Right ventricle myocardium inferior (tissue), 1 donor: Measurements from ENCODE around the gene DNASE1L3. TPM values are rescaled to one million over a fixed set of nuclear protein-coding genes. Genes with fewer than 3 reads are reported as not detected.
A peak's percentile ranks its signal among the peaks of the same experiment; 100 is the strongest.
"Not testable (repeated sequence)": the region's sequence is repeated elsewhere in the genome, so short reads cannot be mapped to it uniquely, and the experiment has no call there.

Experiments used
- ATAC-seq: fragments of 200-7000 bp; cut with Tn5 transposase; one replicate; pipeline ENCODE4 v1.9.1; 2020; ENCODE audit warnings: mild to moderate bottlenecking, moderate library complexity
- DNase-seq: peaks from one replicate; pipeline ENCODE4 v3.0.0; 2021; ENCODE audit errors: missing footprints
- intact Hi-C: fragments of 100-400 bp; cut with DNase I; formaldehyde crosslinking; loops from one replicate; pipeline ENCODE4 v1.11.0; 2022
- long read RNA-seq: library from polyadenylated mRNA; unstranded; transcript quantifications from one replicate; pipeline ENCODE4 v2.0.0, GENCODE V29; 2021
- total RNA-seq: library from RNA; stranded (reverse); fragmentation: NEBNext Ultra II Directional; extraction: Animal tissue kit (Norgen Biotek cat#: 25700); gene quantifications from one replicate; pipeline ENCODE4 v1.2.1, GENCODE V29; 2021
- donor health status: DM: no; HTN: yes; CAD: no; lungs with severe emphysema.

DNASE1L3 gene, protein sequence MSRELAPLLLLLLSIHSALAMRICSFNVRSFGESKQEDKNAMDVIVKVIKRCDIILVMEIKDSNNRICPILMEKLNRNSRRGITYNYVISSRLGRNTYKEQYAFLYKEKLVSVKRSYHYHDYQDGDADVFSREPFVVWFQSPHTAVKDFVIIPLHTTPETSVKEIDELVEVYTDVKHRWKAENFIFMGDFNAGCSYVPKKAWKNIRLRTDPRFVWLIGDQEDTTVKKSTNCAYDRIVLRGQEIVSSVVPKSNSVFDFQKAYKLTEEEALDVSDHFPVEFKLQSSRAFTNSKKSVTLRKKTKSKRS
- 2.1 TPM for total RNA-seq
- long read RNA-seq = 0 reads

DNA sequence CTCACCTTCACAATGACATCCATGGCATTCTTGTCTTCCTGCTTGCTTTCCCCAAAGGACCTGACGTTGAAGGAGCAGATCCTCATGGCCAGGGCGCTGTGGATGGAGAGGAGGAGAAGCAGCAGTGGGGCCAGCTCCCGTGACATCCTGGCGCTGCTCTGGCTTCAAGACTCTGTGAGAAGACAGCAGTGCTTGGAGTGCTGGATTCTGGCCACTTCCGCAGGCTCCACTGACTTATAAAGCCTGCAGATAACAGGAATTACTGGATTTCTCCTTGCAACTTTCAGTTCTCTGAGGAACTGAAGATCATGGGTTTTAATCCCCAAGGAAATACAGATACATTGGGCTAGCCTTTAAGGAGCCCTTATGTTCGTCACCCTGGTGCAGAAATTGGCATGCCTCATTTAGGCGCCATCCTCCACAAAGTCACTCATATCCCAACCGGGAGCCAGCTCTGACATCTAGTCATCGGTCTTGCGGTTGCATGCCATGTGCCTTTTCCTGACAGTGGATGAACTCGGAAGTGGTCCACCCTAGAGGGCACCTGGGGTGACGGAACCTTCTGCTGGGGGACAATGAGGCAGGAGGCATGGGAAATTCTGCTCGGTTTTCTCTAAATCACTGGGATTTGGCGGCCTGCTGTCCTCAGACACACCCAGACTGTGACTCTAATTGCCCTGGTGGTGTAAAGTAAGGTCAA is at the start of gene DNASE1L3:
Gene DNASE1L3, minus strand, starts transcription at position 212 of the 700 bp plus-strand sequence. Its CDS starts 66 bp downstream, at position 146.
- intact Hi-C loops = no loop called here
- ATAC-seq = no peak
- DNase-seq = no peak

DNA sequence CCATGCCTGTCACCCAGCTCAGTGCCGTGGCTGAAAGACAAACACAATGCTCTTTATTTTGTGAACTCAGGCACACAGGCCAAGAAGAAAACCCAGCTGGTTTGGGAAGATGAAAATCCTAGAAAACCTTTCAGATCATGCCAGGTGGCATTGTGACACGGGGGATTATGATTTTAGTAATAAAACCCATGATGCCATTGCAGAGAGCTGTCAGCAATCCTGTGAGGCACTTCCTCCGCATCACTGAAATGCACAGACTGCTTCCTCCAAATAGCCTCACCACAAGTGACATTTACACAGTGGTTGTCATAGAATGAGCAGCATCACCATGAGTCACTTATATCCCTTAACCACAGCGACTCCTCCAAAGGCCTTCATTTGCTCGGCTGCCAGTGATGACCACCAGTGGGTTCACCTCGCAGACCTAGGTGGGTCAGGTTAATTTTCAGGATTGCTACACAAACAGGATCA is 49.5 kb upstream of the DNASE1L3 start:
- no peak for ATAC-seq
- DNase-seq = no peak
- intact Hi-C loops = no loop called here

DNA sequence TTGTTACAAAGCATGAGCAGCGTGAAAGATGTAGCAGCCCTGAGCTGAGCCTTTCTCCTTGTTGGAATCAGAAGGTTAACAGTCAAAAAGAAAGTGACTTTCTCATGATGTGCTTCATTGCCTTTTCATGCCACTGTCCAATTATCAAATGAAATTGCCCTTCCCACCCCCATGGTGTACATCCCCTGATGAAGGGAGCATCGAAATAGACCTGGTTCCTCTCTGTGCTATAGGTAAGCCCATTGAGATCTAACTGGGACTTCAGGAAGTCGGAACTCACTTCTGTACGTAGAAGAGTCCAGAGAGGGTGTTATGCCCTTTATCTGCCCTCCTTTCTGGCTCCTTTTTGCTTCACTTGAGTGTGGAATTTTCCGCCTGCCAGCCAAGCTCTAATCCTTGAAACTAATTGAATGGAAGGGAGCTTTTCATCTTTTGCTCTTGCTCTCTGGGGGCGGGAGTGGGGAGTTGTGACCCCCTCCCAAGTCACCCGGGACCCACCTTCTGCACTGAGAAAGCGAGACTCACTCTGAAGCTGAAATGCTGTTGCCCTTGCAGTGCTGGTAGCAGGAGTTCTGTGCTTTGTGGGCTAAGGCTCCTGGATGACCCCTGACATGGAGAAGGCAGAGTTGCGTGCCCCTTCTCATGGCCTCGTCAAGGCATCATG is 47.8 kb upstream of the DNASE1L3 start:
- intact Hi-C loops = no loop called here
- no peak for DNase-seq
- no peak for ATAC-seq

GRCh38 chr3:58256511-58256910 is 45.7 kb upstream of the DNASE1L3 start:
- DNase-seq (no peak), ATAC-seq (no peak)
- intact Hi-C loops = no loop called here

GRCh38 chr3:58256061-58256460 is 45.3 kb upstream of the DNASE1L3 start:
- DNase-seq (no peak), ATAC-seq (no peak)
- intact Hi-C loops = no loop called here

DNA sequence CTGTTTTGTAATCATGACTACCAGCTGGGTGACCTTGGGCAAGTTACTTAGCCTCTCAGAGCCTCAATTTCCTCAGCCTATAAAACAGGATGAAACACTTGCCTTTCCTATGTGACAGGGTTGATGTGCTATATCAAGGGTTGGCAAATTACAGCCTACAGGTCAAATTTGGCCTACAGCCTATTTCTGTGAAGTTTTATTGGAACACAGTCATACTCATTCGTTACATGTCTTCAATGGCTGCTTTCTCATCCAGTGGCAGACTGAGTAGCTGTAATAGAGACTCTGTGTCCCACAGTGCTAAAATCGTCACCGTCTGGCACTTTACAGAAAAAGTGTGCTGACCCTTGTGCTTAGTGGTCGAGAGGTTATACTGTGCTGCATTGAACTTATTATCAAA is 43.4 kb upstream of the DNASE1L3 start:
- intact Hi-C loops = no loop called here
- no peak for DNase-seq
- ATAC-seq = no peak

DNA sequence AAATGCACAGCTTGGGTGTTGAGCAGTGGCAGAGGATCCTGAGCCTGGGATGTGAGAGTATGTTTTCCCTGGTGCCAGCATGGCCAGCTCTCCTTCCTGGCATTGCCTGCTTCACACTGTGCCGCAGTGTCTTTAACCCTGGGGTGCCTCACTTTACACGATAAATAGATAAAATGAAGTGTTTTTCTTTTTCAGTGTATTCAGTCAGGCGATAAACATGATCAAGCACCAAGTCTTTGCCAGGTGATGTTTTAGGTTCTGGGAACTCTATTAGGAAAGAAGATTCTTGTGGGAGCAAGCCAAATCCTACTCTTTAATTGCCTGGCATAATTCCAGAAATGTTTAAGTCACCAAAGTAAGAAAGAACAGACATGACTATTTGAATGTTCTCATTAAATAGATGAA is 40.9 kb upstream of the DNASE1L3 start:
- DNase-seq = no peak
- intact Hi-C loops = no loop called here

GRCh38 chr3:58250093-58250707 is 39.4 kb upstream of the DNASE1L3 start:
- DNase-seq = no peak
- intact Hi-C loops = no loop called here
- no peak for ATAC-seq

More for the DNA sequence above, 40.9 kb upstream of the DNASE1L3 start:
- no peak for ATAC-seq

- intact Hi-C loops = no loop called here
- DNase-seq (no peak), ATAC-seq (no peak)
Measured at GRCh38 chr3:58249358-58250092, 38.8 kb upstream of the DNASE1L3 start.

DNA sequence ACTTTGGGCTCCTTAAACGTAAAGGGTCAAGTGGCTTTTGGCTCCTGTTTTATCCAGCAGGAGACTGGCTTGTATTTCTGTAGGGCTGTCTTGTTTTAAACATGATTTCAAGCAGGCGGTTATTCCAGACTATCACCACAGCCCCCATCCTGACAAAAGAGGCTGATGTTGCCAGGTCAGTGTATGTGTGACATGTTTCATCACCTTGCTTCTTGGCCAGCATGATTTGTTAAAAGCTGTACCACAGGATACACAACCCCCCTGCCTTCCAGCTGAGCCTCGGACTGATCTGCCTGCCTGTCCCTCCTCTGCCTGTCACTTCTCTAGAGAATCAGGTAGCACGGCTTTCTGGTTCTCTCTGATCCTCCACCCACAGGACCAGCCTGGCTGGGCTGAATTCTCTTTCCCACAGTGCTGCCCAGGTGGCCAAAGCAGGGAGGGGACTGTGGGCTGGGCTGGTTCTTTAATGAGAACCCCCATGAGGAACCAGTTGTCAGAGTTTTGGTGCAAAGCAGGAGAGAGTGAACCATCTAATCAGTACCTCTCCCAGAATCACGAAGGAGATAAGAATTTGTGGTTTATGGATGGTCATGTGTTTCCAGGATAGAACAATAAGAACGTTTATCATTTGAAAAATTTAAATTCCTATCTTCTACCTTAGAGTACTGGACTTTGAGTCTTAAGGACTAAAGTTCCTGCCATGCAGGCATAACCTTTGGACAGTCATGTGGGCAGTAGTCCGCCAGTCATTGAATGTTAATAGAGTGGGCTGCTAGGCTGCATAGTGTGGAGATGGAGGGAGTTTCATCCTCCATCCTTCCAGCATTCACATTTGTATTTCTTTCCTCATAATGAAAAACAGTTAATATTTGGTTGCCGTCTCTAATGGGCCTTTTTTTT is 35.6 kb upstream of the DNASE1L3 start:
- peak; percentile 67 for ATAC-seq
- intact Hi-C loops = no loop called here
- DNase-seq = no peak

GRCh38 chr3:58243976-58244585 is 33.3 kb upstream of the DNASE1L3 start:
- ATAC-seq (no peak), DNase-seq (no peak)
- intact Hi-C loops = no loop called here

- DNase-seq, intact Hi-C loops, ATAC-seq: not testable (repeated sequence)
Measured at GRCh38 chr3:58242860-58243259, 32.1 kb upstream of the DNASE1L3 start.

DNA sequence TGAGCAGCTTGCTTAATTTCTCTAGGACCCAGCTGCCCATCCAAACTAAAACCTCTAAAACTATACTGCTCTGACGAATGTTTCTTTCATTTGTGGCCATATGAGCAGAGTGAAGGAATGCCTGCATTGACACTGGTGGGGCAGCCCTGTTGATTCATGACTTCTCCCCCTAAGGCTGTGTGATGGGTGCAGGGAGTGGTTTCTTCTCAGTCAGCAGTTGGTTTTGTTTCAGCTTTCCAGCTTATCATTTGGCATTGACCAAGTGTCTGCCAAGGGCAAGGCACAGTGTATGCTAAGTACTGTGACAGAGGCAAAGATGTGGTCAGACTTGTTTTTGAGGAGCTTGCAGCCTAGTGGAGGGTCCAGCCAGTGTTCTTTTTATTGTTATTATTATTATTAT is 31.6 kb upstream of the DNASE1L3 start:
- no peak for DNase-seq
- peak; percentile 51 for ATAC-seq
- intact Hi-C loops = no loop called here

- DNase-seq (no peak), ATAC-seq (no peak)
- intact Hi-C loops = no loop called here
Measured at GRCh38 chr3:58241306-58242044, 30.7 kb upstream of the DNASE1L3 start.

- DNase-seq (no peak), ATAC-seq (no peak)
- intact Hi-C loops = loop anchor here (5.0 kb wide), 1 partner anchor 58 kb away; no protein-coding TSS in a partner anchor
Measured at GRCh38 chr3:58238830-58239229, 28.1 kb upstream of the DNASE1L3 start.

GRCh38 chr3:58237941-58238681 is 27.3 kb upstream of the DNASE1L3 start:
- ATAC-seq = peak; percentile 63

More at GRCh38 chr3:58237941-58238681, 27.3 kb upstream of the DNASE1L3 start:
- peak; percentile 85 for DNase-seq
- intact Hi-C loops = loop anchor here (5.0 kb wide), 1 partner anchor 59 kb away; no protein-coding TSS in a partner anchor
